HG03039 (cell line): ENCODE results near the gene PGAP1.
A peak's percentile ranks its signal among the peaks of the same experiment; 100 is the strongest.

ENCODE experiments used
- ATAC-seq: cut with Tn5 transposase; IDR thresholded peaks from one replicate; pipeline ENCODE4 v1.9.1; 2021; ENCODE audit warnings: mild to moderate bottlenecking, moderate library complexity; ENCODE audit not compliant: unreplicated experiment

The PGAP1 gene

GRCh38 chr2:196926562-196927375, at the start of gene PGAP1:
TSS of gene PGAP1 (minus strand) at chr2:196926707. CDS start at chr2:196926616, 91 bp downstream.
- peak; percentile 87 for ATAC-seq

- no peak for ATAC-seq
Observed at GRCh38 chr2:196974970-196975369, 48.5 kb upstream of the PGAP1 start.

- ATAC-seq = no peak
Observed at GRCh38 chr2:196971574-196972279, 45.2 kb upstream of the PGAP1 start.

- no peak for ATAC-seq
Observed at GRCh38 chr2:196970099-196970498, 43.6 kb upstream of the PGAP1 start.

- ATAC-seq = no peak
Observed at GRCh38 chr2:196968516-196968915, 42.0 kb upstream of the PGAP1 start.

- no peak for ATAC-seq
Observed at GRCh38 chr2:196967775-196968174, 41.3 kb upstream of the PGAP1 start.

GRCh38 chr2:196967116-196967515, 40.6 kb upstream of the PGAP1 start:
- no peak for ATAC-seq

- no peak for ATAC-seq
Observed at GRCh38 chr2:196966061-196966460, 39.6 kb upstream of the PGAP1 start.

- ATAC-seq = no peak
Observed at GRCh38 chr2:196965651-196966050, 39.1 kb upstream of the PGAP1 start.

- no peak for ATAC-seq
Observed at GRCh38 chr2:196963961-196964360, 37.5 kb upstream of the PGAP1 start.

- no peak for ATAC-seq
Observed at GRCh38 chr2:196963043-196963442, 36.5 kb upstream of the PGAP1 start.

- ATAC-seq = no peak
Observed at GRCh38 chr2:196962325-196962724, 35.8 kb upstream of the PGAP1 start.

- peak; percentile 96 for ATAC-seq
Observed at GRCh38 chr2:196961889-196962288, 35.4 kb upstream of the PGAP1 start.

GRCh38 chr2:196959734-196960338, 33.3 kb upstream of the PGAP1 start:
- no peak for ATAC-seq

GRCh38 chr2:196959281-196959680, 32.8 kb upstream of the PGAP1 start:
- ATAC-seq = no peak

GRCh38 chr2:196957881-196958525, 31.5 kb upstream of the PGAP1 start:
- ATAC-seq = no peak

GRCh38 chr2:196957442-196957841, 30.9 kb upstream of the PGAP1 start:
- no peak for ATAC-seq

- no peak for ATAC-seq
Observed at GRCh38 chr2:196956069-196956468, 29.6 kb upstream of the PGAP1 start.

GRCh38 chr2:196955036-196955435, 28.5 kb upstream of the PGAP1 start:
- no peak for ATAC-seq

GRCh38 chr2:196954001-196954400, 27.5 kb upstream of the PGAP1 start:
- ATAC-seq = no peak

GRCh38 chr2:196952936-196953335, 26.4 kb upstream of the PGAP1 start:
- ATAC-seq = no peak
